H4 (cell line): ENCODE results near the gene CHTF18. TPM values are rescaled to one million over a fixed set of nuclear protein-coding genes. Genes with fewer than 3 reads are reported as not detected.

ENCODE experiments used
- DNase-seq: peaks from one replicate; pipeline ENCODE4 v3.0.0-alpha.2; 2015; ENCODE audit warnings: low spot score
- total RNA-seq: library from RNA; depleted of rRNA; stranded (reverse); fragments of >200 nt; shearing (Covaris generic); gene quantifications from 2 replicates; pipeline ENCODE4 v1.2.3, GENCODE V29; 2014

The CHTF18 gene
- total RNA-seq, 1 experiment from 2014 or later: 7.9 TPM

DNA sequence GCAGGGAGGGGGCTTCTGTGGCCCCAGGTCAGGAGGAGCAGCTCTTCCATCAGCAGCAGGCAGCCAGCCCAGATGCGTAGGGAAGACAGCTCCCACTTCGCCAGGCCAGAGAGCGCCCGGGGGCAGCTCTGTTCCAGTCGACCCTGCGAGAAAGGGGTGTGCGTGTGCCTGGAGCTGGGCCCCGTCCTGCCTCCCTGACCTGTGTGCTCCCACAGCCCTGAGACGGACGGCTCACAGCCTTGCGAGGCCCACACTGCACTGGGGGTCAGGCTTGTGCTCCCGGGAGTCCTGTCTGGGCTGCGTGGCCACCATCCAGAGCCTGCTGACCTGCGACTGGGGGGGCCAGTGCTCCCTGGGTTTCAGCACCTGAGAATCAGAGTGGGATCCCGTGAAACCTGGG, 28.4 kb upstream of the CHTF18 start:
- no peak for DNase-seq

DNA sequence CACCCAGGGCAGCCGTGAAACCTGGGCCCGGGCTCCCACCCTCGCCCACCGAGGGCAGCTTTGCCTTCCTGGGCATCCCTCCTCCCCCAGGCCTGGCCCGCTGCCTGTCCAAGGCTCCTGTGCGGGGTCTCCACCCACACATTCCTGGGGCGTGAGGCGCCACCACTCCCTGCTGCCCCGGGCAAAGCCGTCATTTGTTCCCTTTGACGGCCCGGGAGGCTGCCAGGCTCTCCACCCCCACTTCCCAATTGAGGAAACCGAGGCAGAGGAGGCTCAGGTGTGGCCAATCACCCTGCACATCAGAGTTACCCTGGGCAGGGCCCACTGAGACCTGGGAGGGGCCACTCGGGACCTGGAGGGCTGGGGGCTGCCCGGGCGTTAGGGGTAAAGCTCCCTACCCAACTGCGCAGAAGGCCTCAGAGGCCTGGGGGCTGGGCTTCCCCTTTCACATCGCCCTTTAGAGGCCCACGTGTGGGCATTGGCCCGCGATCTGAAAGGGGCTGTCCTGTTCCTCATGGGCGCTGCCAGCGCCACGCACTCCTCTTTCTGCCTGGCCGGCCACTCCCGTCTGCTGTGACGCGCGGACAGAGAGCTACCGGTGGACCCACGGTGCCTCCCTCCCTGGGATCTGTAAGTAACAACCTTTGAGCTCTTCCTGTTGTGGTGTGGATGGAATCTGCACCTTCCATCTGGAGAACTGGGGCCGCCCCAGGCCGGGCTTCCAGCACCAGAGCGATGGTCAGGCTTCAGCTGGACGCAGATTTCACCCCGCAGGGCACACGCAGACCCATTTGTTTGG, 27.7 kb upstream of the CHTF18 start, which contains the start of gene MSLN:
TSS of gene MSLN (plus strand) at position 190 of the 799 bp plus-strand sequence. CDS start 1,947 bp downstream, outside the sequence.
- DNase-seq: no peak

DNA sequence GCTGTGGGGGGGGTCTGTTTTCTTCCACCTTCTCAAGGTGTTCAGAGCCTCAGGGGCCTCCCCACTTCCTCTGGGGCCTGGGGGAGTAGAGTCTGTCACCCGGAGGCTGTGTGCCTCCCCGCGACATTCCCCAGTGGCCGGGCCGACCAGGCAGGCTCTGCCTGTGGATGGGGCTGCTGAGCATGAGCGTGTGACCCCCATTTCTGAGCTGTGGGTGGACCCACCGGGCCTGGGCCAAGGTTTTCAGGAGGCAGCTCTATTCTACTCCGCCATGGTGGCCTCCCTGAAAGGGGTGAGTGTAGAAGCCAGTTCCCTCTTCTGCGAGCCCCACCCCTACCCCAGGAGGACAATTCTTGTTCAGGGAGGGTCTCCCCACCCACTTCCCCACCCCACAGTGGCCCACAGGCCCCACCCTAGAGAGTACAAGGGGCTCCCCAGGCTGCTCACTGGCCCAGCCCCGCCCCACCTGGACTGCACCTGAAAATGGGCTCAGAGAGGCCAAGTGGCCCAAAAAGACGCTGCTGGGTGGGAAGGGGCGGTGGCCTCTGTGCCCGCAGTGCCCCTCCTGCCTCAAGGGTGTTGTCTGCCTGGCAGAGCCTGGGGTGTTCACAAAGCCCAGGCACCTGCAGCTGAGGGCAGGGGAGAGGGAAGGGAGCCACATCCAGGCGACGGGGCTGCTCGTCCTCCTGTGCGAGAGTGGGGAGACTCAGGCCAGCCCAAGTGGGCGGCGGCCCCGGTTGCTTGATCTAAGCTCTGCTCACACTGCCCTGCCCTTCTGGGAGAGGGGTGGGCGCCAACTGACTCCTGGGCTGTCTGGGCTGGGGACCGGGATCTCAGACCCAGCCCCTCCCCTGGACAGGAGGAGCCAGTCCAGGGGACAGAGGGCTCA, 26.6 kb upstream of the CHTF18 start:
- no peak for DNase-seq

DNA sequence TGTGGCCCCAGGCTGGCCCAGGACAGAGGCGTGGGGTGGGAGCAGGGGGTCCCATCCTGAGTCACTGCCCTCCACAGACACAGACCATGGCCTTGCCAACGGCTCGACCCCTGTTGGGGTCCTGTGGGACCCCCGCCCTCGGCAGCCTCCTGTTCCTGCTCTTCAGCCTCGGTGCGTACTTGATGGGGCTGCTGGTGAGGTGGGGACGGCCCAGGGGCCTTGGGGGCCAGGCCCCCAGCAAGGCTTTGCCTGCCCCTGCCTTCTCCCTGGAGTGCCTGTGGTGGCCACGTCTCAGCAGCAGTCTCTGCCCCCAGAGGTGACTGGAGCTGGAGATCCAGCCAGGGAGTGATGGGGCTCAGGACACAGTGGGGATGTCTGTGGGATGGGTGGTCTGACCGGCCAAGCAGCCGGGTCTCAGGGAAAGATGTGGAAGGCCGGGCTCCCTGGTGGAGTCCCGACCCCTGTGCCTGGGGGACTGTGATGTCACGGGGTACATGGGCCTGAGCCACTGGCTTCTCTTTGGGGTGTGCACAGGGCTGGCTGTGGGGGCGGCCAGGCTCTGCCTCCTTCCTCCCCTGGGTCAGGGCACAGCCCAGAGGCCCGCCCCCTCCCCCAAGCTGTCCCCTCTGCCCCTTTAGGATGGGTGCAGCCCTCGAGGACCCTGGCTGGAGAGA, 25.7 kb upstream of the CHTF18 start:
- no peak for DNase-seq

DNA sequence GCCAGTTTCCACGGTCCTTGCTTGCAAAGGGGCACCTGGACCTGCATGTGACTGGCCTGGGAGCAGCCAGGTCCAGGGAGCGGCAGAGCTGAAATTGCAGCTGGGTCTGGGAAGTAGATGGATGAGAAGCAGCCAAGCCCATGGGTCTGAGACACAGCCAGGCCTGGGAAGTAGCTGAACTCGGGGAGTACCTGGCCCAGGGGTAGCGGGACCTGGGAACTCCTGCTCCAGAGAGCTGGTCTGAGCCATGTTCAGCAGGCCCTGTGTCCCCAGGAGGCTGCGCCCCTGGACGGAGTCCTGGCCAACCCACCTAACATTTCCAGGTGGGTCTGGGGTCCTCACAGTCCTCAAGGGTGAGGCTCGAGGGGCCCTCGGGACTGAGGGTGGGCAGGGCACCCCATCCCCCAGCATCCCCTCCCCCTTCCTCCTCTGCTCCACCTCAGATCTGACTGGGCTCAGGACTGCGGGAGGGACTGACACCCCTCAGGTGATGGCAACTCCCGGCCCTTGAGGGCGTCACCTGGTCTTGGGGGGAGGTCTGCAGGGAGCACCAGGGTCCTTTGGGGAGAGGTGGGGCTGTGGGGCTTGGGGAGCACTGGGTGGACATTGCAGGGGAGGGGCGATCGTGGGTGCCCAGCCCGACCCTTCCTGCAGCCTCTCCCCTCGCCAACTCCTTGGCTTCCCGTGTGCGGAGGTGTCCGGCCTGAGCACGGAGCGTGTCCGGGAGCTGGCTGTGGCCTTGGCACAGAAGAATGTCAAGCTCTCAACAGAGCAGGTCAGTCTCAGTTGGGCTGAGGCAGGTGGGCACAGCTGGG, 24.8 kb upstream of the CHTF18 start:
- no peak for DNase-seq

DNA sequence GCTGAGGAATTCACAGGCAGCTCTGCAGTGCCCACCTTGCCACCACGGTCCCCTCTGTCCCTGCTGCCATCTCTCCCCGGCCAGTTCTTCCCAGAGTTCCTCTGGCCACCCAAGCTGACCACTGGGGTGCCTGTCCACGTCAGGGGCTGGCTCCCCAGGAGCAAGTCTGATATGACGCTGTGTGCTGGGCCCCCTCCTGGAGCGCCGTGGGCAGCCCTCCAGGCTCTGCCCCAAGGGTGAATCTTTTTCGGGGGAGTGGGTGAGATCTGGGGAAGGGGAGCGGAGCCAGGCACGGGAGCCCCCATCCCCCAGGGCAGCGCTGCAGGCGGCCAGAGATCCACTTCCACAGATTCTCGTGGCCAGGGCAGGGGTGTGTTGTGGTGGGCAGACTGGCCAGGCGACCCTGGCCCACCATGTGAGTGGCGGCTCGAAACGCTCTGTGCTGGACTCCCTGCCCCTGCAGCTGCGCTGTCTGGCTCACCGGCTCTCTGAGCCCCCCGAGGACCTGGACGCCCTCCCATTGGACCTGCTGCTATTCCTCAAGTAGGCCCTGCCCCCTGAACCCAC, 24.2 kb upstream of the CHTF18 start:
- DNase-seq: no peak

DNA sequence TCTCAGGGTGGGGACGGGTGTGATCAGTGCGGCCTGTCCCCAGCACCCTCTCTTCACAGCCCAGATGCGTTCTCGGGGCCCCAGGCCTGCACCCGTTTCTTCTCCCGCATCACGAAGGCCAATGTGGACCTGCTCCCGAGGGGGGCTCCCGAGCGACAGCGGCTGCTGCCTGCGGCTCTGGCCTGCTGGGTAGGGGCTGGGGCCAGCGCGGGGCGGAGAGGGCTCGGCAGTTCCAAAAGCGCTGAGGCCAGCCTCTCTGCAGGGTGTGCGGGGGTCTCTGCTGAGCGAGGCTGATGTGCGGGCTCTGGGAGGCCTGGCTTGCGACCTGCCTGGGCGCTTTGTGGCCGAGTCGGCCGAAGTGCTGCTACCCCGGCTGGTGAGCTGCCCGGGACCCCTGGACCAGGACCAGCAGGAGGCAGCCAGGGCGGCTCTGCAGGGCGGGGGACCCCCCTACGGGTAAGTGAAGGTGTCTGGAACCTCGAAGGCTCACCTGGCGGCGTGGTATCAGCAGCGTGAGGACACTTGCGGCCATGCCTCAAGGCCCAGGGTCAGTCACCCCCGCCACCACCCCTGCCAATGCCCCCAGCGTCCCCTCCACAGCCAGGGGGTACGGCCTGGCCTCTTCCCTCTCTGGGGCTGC, 23.5 kb upstream of the CHTF18 start:
- no peak for DNase-seq

DNA sequence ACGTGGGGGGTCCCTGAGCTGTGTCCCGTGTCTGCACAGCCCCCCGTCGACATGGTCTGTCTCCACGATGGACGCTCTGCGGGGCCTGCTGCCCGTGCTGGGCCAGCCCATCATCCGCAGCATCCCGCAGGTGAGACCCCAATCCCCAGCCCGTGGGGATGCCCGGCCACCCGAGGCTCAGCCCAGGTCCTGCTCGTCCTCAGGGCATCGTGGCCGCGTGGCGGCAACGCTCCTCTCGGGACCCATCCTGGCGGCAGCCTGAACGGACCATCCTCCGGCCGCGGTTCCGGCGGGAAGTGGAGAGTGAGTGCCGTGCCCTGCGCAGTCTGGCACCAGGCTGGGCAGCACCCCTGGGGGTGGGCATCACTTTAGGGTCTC, 22.9 kb upstream of the CHTF18 start:
- DNase-seq: no peak

DNA sequence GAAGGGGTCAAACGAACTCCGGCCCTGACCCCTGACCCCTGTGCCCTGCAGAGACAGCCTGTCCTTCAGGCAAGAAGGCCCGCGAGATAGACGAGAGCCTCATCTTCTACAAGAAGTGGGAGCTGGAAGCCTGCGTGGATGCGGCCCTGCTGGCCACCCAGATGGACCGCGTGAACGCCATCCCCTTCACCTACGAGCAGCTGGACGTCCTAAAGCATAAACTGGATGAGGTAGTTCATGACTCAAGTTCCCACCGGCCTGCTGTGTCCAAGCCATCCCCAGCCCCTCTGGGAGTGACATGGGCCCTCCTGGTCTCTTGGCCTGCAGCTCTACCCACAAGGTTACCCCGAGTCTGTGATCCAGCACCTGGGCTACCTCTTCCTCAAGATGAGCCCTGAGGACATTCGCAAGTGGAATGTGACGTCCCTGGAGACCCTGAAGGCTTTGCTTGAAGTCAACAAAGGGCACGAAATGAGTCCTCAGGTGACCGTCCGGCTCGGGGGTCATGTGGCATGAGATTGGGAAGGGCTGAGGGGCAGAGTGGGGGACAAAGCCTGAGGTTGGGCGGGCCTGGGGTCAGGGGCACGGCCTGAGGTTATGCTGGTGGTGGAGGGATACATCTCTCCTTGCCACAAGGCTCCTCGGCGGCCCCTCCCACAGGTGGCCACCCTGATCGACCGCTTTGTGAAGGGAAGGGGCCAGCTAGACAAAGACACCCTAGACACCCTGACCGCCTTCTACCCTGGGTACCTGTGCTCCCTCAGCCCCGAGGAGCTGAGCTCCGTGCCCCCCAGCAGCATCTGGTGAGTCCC, 22.2 kb upstream of the CHTF18 start:
- no peak for DNase-seq

DNA sequence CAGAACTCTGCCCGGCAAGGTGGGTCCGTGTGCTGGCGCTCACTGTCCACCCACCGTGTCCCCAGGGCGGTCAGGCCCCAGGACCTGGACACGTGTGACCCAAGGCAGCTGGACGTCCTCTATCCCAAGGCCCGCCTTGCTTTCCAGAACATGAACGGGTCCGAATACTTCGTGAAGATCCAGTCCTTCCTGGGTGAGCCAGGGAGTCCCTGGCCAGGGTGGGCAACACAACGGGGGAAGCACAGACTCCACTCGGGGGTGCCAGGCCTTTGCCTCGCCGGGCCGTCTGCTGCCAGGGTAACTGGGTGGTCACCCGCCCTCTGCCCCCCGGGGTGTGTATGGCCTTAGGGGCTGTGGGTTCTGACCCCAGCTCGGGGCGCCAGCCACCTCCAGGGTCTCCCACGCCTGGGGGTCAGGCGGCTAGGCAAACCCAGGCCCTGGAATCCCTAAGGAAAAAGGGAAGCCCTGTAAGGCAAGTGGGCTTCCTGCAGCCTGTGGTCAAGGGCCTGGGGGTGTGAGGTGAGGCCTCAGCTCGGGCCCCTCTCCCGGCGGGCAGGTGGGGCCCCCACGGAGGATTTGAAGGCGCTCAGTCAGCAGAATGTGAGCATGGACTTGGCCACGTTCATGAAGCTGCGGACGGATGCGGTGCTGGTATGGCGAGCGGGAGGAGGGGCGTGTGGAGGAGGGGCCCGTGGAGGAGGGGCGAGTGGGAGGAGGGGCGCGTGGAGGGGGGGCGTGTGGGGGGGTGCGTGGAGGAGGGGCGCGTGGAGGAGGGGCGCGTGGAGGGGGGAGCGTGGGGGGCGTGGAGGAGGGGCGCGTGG, 21.4 kb upstream of the CHTF18 start:
- DNase-seq: no peak

DNA sequence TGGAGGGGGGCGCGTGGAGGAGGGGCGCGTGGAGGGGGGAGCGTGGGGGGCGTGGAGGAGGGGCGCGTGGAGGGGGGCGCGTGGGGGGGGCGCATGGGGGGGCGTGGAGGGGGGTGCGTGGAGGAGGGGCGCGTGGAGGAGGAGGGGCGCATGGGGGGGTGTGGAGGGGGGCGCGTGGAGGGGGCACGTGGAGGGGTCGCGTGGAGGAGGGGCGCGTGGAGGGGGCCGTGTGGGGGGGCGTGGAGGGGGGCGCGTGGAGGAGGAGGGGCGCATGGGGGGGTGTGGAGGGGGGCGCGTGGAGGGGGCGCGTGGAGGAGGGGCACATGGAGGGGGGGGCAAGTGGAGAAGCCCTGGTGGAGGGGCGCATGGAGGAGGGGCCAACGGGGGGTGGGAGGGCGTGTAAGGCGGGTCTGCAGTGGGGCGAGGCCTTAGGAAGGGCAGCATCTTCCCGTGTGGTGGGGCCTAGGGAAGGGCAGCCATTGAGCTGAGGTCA, 20.6 kb upstream of the CHTF18 start:
- DNase-seq: no peak

DNA sequence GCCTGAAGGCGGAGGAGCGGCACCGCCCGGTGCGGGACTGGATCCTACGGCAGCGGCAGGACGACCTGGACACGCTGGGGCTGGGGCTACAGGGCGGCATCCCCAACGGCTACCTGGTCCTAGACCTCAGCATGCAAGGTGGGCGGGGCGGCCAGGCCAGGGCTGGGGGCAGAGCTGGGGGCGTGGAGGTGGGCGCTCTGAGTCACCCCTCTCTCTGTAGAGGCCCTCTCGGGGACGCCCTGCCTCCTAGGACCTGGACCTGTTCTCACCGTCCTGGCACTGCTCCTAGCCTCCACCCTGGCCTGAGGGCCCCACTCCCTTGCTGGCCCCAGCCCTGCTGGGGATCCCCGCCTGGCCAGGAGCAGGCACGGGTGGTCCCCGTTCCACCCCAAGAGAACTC, 20.0 kb upstream of the CHTF18 start:
- no peak for DNase-seq

DNA sequence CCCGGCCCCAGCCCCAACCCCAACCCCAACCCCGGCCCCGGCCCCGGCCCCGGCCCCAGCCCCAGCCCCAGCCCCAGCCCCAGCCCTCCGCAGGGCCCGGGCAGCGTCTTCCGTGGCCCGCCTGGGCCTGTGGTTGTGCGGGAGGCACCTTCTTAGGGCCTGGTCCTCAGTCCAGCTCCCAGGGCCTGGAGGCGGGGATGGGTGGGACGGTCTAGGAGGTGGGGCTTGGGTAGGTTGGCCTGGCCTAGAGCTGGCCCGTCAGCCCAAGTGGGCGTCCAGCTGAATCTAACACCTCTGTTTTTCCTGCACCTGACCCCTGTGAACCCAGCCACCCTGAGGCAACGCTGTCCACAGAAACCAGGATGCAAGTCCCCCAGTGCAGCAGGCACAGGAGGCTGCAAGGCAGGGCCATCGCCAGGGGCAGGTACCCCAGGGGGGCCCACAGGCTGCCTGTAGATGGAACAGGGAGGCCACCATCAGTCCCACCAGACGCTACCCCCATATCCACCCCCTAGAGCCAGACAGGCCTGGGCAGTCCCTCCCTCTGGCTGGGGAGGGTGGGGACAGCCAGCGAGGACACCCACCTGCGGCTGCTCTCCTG, 19.1 kb upstream of the CHTF18 start:
- no peak for DNase-seq

DNA sequence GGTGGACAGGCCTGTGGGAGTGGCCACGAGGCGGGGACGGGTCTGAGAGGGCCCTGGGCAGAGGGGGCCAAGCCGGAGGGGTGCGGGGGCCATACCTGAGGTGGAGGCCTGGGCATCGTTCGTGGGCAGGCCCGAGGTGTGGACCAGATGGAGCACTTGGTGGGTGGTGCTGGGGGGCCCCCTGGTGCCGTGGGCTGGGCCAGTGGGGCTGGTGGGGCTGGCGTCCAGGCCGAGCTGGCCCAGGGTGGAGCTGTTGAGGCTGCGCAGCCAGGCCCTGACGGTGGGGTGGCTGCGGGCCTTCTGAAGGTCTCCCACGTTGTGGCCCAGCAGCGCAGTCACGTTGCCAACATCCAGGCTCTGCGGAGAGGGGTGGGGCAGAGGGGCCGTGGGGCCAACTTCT, 18.5 kb upstream of the CHTF18 start:
- no peak for DNase-seq

DNA sequence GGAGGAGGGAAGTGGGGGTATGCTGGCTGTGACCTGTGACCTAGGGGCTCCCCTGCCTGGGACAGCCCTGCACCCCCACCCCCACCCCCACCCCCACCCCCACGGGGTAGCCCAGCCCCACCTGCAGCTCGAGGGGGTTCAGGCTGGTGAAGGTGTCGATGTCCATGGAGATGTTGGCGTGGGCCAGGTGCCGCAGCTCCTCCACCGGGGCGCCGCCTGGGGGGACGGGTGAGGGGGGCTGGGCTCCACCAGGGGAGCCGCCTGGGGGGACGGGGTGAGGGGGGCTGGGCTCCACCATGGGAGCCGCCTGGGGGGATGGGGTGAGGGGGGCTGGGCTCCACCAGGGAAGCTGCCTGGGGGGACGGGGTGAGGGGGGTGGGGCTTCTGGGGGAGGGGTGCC, 18.0 kb upstream of the CHTF18 start:
- DNase-seq: no peak

DNA sequence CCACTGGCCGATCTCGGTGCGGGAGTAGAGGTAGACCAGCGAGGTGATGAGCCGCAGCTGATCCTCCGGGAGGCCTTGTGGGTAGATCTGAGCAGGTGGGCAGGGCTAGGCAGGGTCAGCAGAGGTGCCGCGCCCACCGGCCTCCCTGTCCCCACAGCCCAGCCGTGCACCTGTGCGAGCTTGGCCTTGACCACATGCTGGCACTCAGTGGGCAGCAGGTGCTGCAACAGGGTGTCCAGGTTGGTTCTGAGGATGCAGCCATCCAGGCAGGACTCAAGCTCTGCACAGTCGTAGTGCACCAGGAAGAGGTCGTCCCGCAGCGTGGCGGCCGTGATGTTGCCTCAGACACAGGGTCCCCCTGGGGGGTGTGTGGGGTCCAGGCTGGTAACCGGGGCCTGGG, 15.5 kb upstream of the CHTF18 start:
- DNase-seq: no peak

DNA sequence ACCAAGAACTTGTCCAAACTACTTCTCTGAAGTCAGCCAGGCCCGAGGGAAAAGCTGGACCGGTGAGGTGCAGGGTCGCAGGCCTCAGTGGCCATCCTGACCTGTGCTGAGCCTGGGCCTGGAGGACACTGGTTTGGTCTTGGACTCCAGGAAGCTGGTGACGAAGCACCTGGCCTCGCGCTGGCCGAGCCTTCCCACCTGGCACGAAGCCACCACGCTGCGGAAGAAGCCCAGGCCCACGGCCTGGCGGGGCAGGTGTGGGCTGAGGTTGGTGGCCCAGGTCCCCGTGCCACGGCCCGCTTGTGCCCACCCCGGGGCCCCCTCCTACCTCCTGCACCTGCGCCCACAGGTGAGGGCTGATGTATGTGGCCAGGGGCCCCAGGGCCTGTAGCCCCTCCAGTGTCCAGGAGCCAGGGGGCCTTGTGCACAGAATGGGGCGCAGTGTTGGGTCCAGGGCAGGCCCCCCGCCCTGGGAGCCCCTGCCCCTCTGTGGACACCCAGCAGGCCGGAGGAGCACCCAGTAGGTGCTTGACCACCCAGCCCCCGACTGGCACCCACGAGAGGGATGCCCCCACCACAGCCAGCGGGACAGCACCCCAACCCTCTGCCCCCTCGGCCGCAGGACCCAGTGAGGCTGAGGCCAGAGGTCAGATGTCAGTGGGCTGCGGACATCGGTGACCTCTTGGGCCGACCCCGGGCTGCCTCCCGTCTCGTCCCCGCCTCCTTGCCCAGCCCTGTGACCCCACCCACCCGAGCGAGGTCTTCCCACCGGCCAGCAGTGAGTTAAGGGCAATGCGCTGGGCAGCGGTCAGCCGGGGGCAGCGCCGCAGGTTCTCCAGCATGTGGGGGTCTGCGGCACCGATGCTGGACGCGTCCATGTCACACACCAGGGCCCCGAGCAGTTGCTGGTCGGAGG, 14.1 kb upstream of the CHTF18 start:
- DNase-seq: no peak
